ENCODE results near the gene SENP3. TPM values are rescaled to one million over a fixed set of nuclear protein-coding genes. Genes with fewer than 3 reads are reported as not detected.

The SENP3 gene
- total RNA-seq, 1 donor: 75.1 TPM

- no peak overlapping the region for H3K4me3 ChIP-seq (ENCODE audit: low read depth, low read length)
- no peak for DNase-seq (ENCODE audit: low read depth)
- TF ChIP-seq CTCF (IDR thresholded peaks at IDR 0.05; ENCODE audit: insufficient read depth, low read depth, low read length): no peak
Measured at GRCh38 chr17:7528842-7529241, 32.9 kb upstream of the SENP3 start.

GRCh38 chr17:7530023-7530900 lies 31.5 kb upstream of the SENP3 start:
- DNase-seq (ENCODE audit: low read depth): no peak
- no peak for TF ChIP-seq CTCF (IDR thresholded peaks at IDR 0.05; ENCODE audit: insufficient read depth, low read depth, low read length)
- no peak overlapping the region for H3K4me3 ChIP-seq (ENCODE audit: low read depth, low read length)

- no peak for TF ChIP-seq CTCF (IDR thresholded peaks at IDR 0.05; ENCODE audit: insufficient read depth, low read depth, low read length)
- H3K4me3 ChIP-seq (ENCODE audit: low read depth, low read length): no peak overlapping the region
- no peak for DNase-seq (ENCODE audit: low read depth)
Measured at GRCh38 chr17:7538050-7538449, 23.7 kb upstream of the SENP3 start.

GRCh38 chr17:7538891-7539545 lies 22.7 kb upstream of the SENP3 start:
- TF ChIP-seq CTCF (IDR thresholded peaks at IDR 0.05; ENCODE audit: insufficient read depth, low read depth, low read length): no peak
- DNase-seq (ENCODE audit: low read depth): no peak
- H3K4me3 ChIP-seq (ENCODE audit: low read depth, low read length): no peak overlapping the region

- TF ChIP-seq CTCF (IDR thresholded peaks at IDR 0.05; ENCODE audit: insufficient read depth, low read depth, low read length): no peak
- H3K4me3 ChIP-seq (ENCODE audit: low read depth, low read length): no peak overlapping the region
- no peak for DNase-seq (ENCODE audit: low read depth)
Measured at GRCh38 chr17:7541074-7541621, 20.6 kb upstream of the SENP3 start.

GRCh38 chr17:7544911-7545310 lies 16.8 kb upstream of the SENP3 start:
- TF ChIP-seq CTCF (IDR thresholded peaks at IDR 0.05; ENCODE audit: insufficient read depth, low read depth, low read length): no peak
- no peak overlapping the region for H3K4me3 ChIP-seq (ENCODE audit: low read depth, low read length)
- no peak for DNase-seq (ENCODE audit: low read depth)
